GM10266 (cell line): ENCODE results near the gene HDAC9.

Experiments
- DNase-seq: peaks from one replicate; pipeline ENCODE4 v3.0.0; 2012; ENCODE audit errors: extremely low spot score
- TF ChIP-seq, protein P1 (sequence below): IDR thresholded peaks from 2 replicates; pipeline ENCODE4 v1.5.1; 2012; ENCODE audit warnings: mild to moderate bottlenecking, low read depth; ENCODE audit not compliant: control insufficient read depth, insufficient read depth; ENCODE audit errors: missing control alignments

HDAC9 gene

DNA sequence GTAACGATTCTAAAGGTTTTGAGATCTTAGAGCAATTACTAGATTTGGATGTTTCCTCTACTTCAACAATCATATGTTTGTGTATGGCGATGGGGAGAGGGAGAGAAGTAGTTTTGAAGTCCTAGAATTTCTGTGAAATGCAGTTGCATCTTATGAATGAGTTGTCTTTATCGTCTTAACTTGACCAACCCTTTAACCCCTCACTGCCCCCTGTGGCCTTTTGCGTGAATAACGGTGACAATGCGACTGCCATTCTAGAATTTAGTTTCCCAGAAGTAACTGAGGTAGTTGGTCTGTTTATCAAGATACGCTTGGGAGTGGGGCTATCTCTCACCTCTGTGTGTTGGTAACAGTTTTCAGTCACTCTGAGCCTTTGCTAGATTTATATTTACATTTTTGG is 204.6 kb downstream of the HDAC9 start:
- no peak for DNase-seq
- TF ChIP-seq, protein P1, sequence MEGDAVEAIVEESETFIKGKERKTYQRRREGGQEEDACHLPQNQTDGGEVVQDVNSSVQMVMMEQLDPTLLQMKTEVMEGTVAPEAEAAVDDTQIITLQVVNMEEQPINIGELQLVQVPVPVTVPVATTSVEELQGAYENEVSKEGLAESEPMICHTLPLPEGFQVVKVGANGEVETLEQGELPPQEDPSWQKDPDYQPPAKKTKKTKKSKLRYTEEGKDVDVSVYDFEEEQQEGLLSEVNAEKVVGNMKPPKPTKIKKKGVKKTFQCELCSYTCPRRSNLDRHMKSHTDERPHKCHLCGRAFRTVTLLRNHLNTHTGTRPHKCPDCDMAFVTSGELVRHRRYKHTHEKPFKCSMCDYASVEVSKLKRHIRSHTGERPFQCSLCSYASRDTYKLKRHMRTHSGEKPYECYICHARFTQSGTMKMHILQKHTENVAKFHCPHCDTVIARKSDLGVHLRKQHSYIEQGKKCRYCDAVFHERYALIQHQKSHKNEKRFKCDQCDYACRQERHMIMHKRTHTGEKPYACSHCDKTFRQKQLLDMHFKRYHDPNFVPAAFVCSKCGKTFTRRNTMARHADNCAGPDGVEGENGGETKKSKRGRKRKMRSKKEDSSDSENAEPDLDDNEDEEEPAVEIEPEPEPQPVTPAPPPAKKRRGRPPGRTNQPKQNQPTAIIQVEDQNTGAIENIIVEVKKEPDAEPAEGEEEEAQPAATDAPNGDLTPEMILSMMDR: no peak

DNA sequence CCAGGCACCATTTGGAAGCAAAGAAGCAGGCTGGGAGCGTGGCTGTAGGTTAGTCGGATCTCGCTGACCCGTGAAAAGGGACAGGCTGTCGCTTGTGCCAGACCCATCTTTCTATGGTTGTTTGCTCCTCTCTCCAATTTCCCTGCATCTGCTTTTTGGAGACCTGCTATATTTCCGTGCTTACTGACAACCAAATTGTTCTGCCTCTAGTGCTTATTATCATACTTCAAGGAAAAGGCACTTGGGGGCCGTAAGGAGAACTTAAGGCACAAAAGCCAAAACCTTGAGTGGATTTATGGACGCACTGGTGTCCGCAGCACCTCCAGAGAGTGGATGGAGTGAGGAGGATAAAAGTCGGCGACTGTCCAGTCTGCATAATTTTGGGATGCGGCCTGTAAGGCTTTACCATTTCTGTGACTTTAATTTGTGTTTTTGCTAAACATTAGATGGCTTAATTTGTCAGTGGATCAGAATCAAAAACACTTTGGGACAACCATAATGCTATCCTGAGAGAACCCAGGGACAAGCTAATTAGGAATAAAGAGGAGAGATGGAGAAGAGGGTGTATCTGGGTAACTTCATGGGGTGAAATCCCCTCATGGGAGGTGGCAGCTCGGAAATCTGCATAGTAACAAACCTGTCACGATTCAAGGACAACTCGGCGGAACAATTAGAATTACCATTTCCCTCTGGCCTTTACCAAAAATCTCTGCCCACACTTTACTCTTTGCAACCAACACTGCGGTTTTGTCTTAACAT is 206.7 kb downstream of the HDAC9 start:
- TF ChIP-seq, protein P1: no peak
- no peak for DNase-seq

DNA sequence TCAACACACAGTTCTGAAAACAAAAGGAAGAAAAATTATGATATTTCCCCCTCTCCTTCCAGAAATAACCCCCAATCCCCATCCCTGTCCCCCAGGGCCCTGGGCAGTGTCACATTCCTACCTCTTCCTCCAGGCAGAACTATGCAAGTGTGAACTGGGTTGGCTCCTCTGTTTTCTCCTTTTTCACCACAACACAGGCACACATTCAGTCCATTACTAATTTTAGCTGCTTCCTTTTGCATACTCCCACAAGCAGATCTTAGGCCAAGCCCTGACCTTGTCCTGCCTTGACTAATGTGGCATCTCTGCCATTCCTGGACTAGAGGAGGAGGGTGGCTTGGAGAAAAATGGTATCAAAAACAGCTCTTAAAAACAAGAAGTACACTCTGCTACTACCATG is 208.1 kb downstream of the HDAC9 start:
- no peak for DNase-seq
- TF ChIP-seq, protein P1: no peak

DNA sequence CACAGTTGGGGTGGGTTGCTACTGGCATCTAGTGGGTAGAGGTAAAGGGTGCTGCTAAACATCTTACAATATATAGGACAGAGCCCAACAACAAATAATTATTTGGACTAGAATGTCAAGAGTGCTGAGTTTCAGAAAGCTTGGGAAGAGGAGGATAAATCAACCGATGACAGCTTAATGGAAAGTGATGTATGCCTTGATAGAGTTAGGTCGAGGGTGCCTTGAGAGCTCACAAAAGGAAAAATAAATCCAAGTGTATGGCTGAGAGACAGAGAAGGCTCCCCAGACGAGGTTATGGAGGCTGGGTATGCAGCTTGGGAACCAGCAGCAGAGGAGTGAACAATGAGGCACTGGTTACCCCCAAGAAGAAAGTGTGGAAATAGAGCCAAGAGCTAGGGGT is 211.1 kb downstream of the HDAC9 start:
- DNase-seq: no peak
- TF ChIP-seq, protein P1: no peak

DNA sequence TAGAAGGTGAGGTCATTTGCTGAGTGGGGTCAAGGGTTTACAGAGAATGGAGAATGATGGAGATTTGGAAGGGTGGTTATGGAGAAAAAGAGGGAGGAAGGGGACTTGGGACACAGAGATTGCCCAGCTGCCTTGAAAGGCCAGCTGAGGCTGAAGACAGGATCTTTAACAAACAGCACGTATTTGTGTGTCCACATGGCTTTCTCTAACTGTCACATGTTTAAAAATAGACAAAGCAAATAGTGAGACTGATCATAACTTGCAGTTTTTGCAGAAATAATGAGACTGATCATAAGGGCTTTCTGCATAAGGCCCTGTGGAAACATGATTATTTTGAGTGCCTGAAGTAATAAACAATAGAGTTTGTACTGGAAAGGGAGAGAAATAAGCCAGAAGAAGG is 212.7 kb downstream of the HDAC9 start:
- no peak for DNase-seq
- TF ChIP-seq, protein P1: no peak

DNA sequence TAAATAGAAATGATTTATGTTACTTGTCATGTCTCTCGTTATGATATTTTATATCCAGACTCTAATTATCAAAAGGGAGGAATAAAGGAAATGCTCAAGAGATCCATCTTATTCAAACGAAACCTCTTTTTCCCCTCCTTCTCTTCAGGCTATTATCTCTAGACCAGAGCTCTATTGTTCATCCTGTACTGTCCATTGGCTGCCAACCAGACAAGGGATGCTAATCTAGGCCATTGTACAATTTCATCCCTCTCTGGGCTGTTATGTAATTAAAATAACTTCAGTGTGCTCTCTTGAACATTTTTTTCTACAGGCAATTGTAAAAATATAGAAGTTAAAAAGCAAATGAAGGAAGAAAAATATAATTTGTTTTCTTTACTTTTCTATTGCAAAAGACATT is 220.4 kb downstream of the HDAC9 start:
- TF ChIP-seq, protein P1: no peak
- DNase-seq: no peak

DNA sequence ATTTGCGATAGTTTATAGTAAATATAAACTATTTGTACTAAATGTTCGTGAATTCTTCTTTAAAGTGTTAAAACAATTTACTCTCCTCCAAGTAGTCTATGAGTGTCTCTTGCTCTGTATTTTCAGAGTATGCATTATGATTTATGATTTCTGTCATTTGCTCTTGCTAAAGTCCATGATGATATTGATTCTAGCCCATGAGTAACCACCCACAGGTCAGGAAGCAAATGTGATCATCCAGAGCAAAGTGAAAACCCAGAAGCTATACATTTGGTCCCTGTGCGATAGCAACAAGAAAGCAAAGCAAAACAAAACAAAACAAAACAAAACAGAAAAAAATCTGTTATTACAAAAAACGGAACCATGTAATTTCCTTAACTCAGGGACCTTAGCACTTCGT is 225.9 kb downstream of the HDAC9 start:
- no peak for DNase-seq
- TF ChIP-seq, protein P1: no peak
